Heart left ventricle (tissue), 16 donors: ENCODE results near the gene ACACA. TPM values are rescaled to one million over a fixed set of nuclear protein-coding genes. Genes with fewer than 3 reads are reported as not detected.

Experiments
- ATAC-seq, 4 donors: fragments of 200-7000 bp; cut with Tn5 transposase; one replicate each; pipeline ENCODE4 v1.9.1; 2020 to 2022; ENCODE audit warnings: moderate library complexity in 4 of 4, mild to moderate bottlenecking in 3 of 4, moderate number of reproducible peaks in 1 of 4
- DNase-seq, 5 donors: peaks; one replicate each; pipeline ENCODE4 v3.0.0-alpha.2; 2020
- H3K27ac ChIP-seq, 12 donors: fragments of 200-600 bp; sonication (generic) in 4 of 12; one replicate each; pipeline versions ENCODE4 v1.5.0 to v1.8.0; 2016 to 2022; ENCODE audit warnings: mild to moderate bottlenecking in 2 of 12
- H3K27me3 ChIP-seq, 9 donors: fragments of 200-600 bp; sonication (generic) in 2 of 9; one replicate each; pipeline versions ENCODE4 v1.5.1 to v1.8.0; 2016 to 2022; ENCODE audit warnings: mild to moderate bottlenecking in 3 of 9
- H3K36me3 ChIP-seq, 9 donors: fragments of 200-600 bp; sonication (generic) in 2 of 9; one replicate each; pipeline versions ENCODE4 v1.5.0 to v1.8.0; 2018 to 2022; ENCODE audit warnings: mild to moderate bottlenecking in 2 of 9
- H3K4me1 ChIP-seq, 12 donors: fragments of 200-600 bp; sonication (generic) in 4 of 12; one replicate each; pipeline versions ENCODE4 v1.5.0 to v1.8.0; 2016 to 2022; ENCODE audit warnings: mild to moderate bottlenecking in 3 of 12
- H3K4me3 ChIP-seq, 12 donors: fragments of 200-600 bp; sonication (generic) in 4 of 12; one replicate each; pipeline versions ENCODE4 v1.5.0 to v1.8.0; 2017 to 2022; ENCODE audit warnings: mild to moderate bottlenecking in 9 of 12, moderate library complexity in 4 of 12
- H3K9me3 ChIP-seq, 12 donors: fragments of 200-600 bp; sonication (generic) in 4 of 12; one replicate each; pipeline versions ENCODE4 v1.5.0 to v1.8.0; 2016 to 2022; ENCODE audit warnings: mild to moderate bottlenecking in 1 of 12
- POLR2A ChIP-seq, 2 donors: fragments of 450-650 bp; IDR thresholded peaks; one replicate each; pipeline ENCODE4 v1.6.1; 2017; ENCODE audit warnings: antibody characterized with exemption in 2 of 2, mild to moderate bottlenecking in 2 of 2, moderate library complexity in 2 of 2
- WGBS, 4 donors: extraction: QIAGEN DNeasy Blood & Tissue Kit in 2 of 4; methylation state at CpG; one replicate each; pipeline versions ENCODE4 v1.1.5 to v1.1.7; 2013 to 2018; 5-methylcytosine and 5-hydroxymethylcytosine counted together
- intact Hi-C, 10 donors: fragments of 100-400 bp; cut with DNase I; formaldehyde crosslinking; loops; one replicate each; pipeline versions ENCODE4 v1.11.1 to v1.14.2; 2022
- polyA plus RNA-seq, 2 donors: library from polyadenylated mRNA; stranded (reverse); fragments of 200-250 nt; gene quantifications; one replicate each; pipeline ENCODE4 v1.2.3, GENCODE V29; 2013
- total RNA-seq, 9 donors: library from RNA; depleted of rRNA in 2 of 9; stranded (reverse); fragments of >200 nt in 2 of 9; fragmentation: NEBNext Ultra II Directional in 3 of 9; extraction: Animal tissue kit (Norgen Biotek cat#: 25700) in 3 of 9; gene quantifications; one replicate each; pipeline versions ENCODE4 v1.1.0 to v1.2.4, GENCODE V29; 2016 to 2023
- TF ChIP-seq, protein P1 (sequence below), 12 donors: fragments of 200-600 bp; sonication (generic) in 4 of 12; IDR thresholded peaks; one replicate each; pipeline versions ENCODE4 v1.5.0 to v1.8.0; 2018 to 2022; ENCODE audit warnings: antibody characterized with exemption in 12 of 12, mild to moderate bottlenecking in 5 of 12
- donor health status: ischemic (EF 13 %, LVEDD 7.1; RV severe dilation, severe dysfunction).
- donor health status: healthy with polysubstance abuse.
- donor health status: DM: no; HTN: yes; CAD: no.
- donor health status: DM: no; HTN: no; CAD: no.
- donor health status: ischemic (EF 25% LVEDD 6.9; RV normal size, moderate dysfunction).
- donor health status: ischemic (EF 25% LVEDD 5.7; RV mildly dilated, moderate dysfunction).
- donor health status: healthy.
- donor health status: DM: yes; HTN: yes; CAD: no.
- donor health status: ischemic (EF 35%, LVEDD 5.7; RV mildly dilated, moderate dysfunction).
- donor health status: nonischemic (EF 11% LVEDD 7.7; RV severe dilation, severe dysfunction).
- donor health status: DM: yes; HTN: yes; CAD: no.
- donor health status: PGD.
- donor health status: ischemic (EF 29% LVEDD 5.4; RV normal size, mild dysfunction).
- donor health status: nonischemic (EF 23%, LVEDD 6.1; RV moderate dilation, normal function).

The ACACA gene
- total and polyA plus RNA-seq, 11 donors = 6.2 to 33.0 (median 15.8) TPM

DNA sequence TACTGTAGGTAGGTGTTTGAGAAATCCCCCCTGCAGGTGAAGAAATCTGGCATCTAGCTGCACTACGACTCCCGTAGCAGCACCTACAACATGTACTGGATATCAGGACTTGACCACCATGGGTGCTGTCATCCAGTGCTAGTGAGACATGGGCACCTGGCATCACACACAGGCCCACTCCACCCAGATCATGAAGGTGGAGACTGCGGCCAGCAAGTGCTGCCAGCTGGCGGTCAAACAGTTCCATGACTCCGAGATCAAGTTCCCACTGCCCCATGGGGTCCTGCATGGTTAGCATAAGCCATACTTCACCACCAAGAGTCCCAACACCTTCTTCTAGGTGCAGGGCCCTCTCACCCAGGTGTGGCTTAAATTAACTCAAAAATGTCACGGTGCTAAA lies 243.8 kb downstream of the ACACA start:
- ATAC-seq (no peak), DNase-seq (no peak)
- Histone ChIP-seq H3K27ac (no peak overlapping the region), H3K36me3 (peaks cover 0 to 37% (median 8%) of the 10 kb centered on the region in 9 donors), H3K4me1 (no peaks in the 10 kb centered on the region), H3K9me3 (no peaks in the 10 kb centered on the region), H3K27me3 (no peaks in the 10 kb centered on the region), H3K4me3 (no peak overlapping the region)
- no peak for TF ChIP-seq POLR2A (IDR thresholded peaks at IDR 0.05)
- TF ChIP-seq, protein P1, sequence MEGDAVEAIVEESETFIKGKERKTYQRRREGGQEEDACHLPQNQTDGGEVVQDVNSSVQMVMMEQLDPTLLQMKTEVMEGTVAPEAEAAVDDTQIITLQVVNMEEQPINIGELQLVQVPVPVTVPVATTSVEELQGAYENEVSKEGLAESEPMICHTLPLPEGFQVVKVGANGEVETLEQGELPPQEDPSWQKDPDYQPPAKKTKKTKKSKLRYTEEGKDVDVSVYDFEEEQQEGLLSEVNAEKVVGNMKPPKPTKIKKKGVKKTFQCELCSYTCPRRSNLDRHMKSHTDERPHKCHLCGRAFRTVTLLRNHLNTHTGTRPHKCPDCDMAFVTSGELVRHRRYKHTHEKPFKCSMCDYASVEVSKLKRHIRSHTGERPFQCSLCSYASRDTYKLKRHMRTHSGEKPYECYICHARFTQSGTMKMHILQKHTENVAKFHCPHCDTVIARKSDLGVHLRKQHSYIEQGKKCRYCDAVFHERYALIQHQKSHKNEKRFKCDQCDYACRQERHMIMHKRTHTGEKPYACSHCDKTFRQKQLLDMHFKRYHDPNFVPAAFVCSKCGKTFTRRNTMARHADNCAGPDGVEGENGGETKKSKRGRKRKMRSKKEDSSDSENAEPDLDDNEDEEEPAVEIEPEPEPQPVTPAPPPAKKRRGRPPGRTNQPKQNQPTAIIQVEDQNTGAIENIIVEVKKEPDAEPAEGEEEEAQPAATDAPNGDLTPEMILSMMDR (IDR thresholded peaks at IDR 0.05) = no peak
- intact Hi-C loops = loop anchor here in 1 of 10 donors (10.0 kb wide), 1 partner anchor 1208 kb away; no protein-coding TSS in a partner anchor
- whole genome bisulfite sequencing, 4 donors = 92 to 97% (median 95%) methylated on average over 4 to 6 of the region's 6 CpGs

- intact Hi-C loops = loop anchor here in 1 of 10 donors (10.0 kb wide), 1 partner anchor 1206 kb away; no protein-coding TSS in a partner anchor
- DNase-seq = no peak
- H3K27ac ChIP-seq = no peak overlapping the region
- peaks cover 0 to 40% (median 8%) of the 10 kb centered on the region in 9 donors for H3K36me3 ChIP-seq
- H3K4me3 ChIP-seq = no peak overlapping the region
- no peaks in the 10 kb centered on the region for H3K9me3 ChIP-seq
- TF ChIP-seq, protein P1 (IDR thresholded peaks at IDR 0.05) = no peak
- TF ChIP-seq POLR2A (IDR thresholded peaks at IDR 0.05) = no peak
- H3K4me1 ChIP-seq = no peaks in the 10 kb centered on the region
- no peaks in the 10 kb centered on the region for H3K27me3 ChIP-seq
- ATAC-seq = no peak
Observed at GRCh38 chr17:37160944-37161343, 245.7 kb downstream of the ACACA start.

- Histone ChIP-seq H3K4me3 (no peak overlapping the region), H3K9me3 (no peaks in the 10 kb centered on the region), H3K4me1 (no peaks in the 10 kb centered on the region), H3K27ac (no peak overlapping the region), H3K27me3 (no peaks in the 10 kb centered on the region), H3K36me3 (peaks cover 0 to 54% (median 9%) of the 10 kb centered on the region in 9 donors)
- no peak for ATAC-seq
- TF ChIP-seq POLR2A (IDR thresholded peaks at IDR 0.05) = no peak
- TF ChIP-seq, protein P1 (IDR thresholded peaks at IDR 0.05) = no peak
- DNase-seq = no peak
- 95 to 97% (median 95%) methylated on average over 5 of the region's 5 CpGs for WGBS, 4 donors
- intact Hi-C loops = no loop called here
Observed at GRCh38 chr17:37158290-37158689, 248.3 kb downstream of the ACACA start.

- Histone ChIP-seq H3K9me3 (no peaks in the 10 kb centered on the region), H3K27ac (no peak overlapping the region), H3K4me1 (peaks cover 0 to 5% (median 0%) of the 10 kb centered on the region in 12 donors), H3K36me3 (peaks cover 0 to 20% (median 0%) of the 10 kb centered on the region in 9 donors), H3K27me3 (no peaks in the 10 kb centered on the region), H3K4me3 (no peak overlapping the region)
- intact Hi-C loops = loop anchor here in 2 of 10 donors (10.0 kb wide), 2 partner anchors 57 to 63 kb away; no protein-coding TSS in a partner anchor
- TF ChIP-seq, protein P1 (IDR thresholded peaks at IDR 0.05) = no peak
- TF ChIP-seq POLR2A (IDR thresholded peaks at IDR 0.05) = no peak
- ATAC-seq (no peak), DNase-seq (no peak)
- WGBS, 4 donors = 40 to 68% (median 53%) methylated on average over 2 of the region's 2 CpGs
Observed at GRCh38 chr17:37148156-37148555, 258.5 kb downstream of the ACACA start.
